ENCODE data around the gene TAS2R30. TPM values are rescaled to one million over a fixed set of nuclear protein-coding genes. Genes with fewer than 3 reads are reported as not detected.

TAS2R30 gene
- total RNA-seq, 1 donor from 2014 or later = 2.6 TPM

DNA sequence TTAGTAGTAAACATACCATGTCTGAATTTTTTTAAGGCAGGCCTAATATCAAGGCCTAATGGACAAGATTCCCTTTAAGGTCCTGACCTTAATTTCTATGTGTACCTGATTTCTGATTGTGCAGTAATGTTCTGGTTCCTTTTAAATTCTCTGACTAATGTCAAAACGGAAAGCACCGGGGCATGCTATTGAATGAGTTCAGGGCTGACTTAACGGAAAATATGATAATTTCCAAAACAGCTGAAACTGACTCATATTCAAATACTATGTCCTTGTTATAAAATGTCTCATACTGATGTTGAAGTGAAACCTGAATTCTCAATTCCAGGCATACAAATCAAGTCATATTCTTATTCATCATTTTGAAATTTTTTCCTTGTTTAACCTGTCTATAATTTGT, 49.0 kb downstream of the TAS2R30 start:
- TF ChIP-seq, protein P1, sequence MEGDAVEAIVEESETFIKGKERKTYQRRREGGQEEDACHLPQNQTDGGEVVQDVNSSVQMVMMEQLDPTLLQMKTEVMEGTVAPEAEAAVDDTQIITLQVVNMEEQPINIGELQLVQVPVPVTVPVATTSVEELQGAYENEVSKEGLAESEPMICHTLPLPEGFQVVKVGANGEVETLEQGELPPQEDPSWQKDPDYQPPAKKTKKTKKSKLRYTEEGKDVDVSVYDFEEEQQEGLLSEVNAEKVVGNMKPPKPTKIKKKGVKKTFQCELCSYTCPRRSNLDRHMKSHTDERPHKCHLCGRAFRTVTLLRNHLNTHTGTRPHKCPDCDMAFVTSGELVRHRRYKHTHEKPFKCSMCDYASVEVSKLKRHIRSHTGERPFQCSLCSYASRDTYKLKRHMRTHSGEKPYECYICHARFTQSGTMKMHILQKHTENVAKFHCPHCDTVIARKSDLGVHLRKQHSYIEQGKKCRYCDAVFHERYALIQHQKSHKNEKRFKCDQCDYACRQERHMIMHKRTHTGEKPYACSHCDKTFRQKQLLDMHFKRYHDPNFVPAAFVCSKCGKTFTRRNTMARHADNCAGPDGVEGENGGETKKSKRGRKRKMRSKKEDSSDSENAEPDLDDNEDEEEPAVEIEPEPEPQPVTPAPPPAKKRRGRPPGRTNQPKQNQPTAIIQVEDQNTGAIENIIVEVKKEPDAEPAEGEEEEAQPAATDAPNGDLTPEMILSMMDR (IDR thresholded peaks at IDR 0.05) = no peak
- DNase-seq (ENCODE audit: extremely low spot score, unreplicated experiment) = no peak
- H3K27me3 Mint-ChIP-seq (ENCODE audit: unreplicated experiment) = no peaks in the 10 kb centered on the region
- H3K9me3 Mint-ChIP-seq (ENCODE audit: unreplicated experiment) = peaks cover 7% of the 10 kb centered on the region
- no peak overlapping the region for H3K4me3 Mint-ChIP-seq (ENCODE audit: unreplicated experiment)
- peak overlapping the region; percentile 14 for H3K27ac Mint-ChIP-seq (ENCODE audit: unreplicated experiment)
- H3K4me1 Mint-ChIP-seq (ENCODE audit: unreplicated experiment) = peaks cover 5% of the 10 kb centered on the region
- peaks cover 8% of the 10 kb centered on the region for H3K36me3 Mint-ChIP-seq (ENCODE audit: unreplicated experiment)

Other genes starting within 250 kb of the TAS2R30 start
- 1.2 and 2.4 TPM in 2 replicates for gene TAS2R13, start 225.1 kb downstream of the TAS2R30 start, total RNA-seq
- not detected in 2 replicates for gene PRH2, start 205.4 kb downstream of the TAS2R30 start, total RNA-seq
- 2.7 and 3.8 TPM in 2 replicates for gene TAS2R14, start 195.4 kb downstream of the TAS2R30 start, total RNA-seq
- gene TAS2R50, start 147.7 kb downstream of the TAS2R30 start, total RNA-seq = 1.6 and 3.1 TPM in 2 replicates
- gene TAS2R20, start 136.3 kb downstream of the TAS2R30 start, total RNA-seq = 2.3 and 2.8 TPM in 2 replicates
- gene TAS2R19, start 112.0 kb downstream of the TAS2R30 start, total RNA-seq = 3.7 and 5.2 TPM in 2 replicates
- gene TAS2R31, start 103.2 kb downstream of the TAS2R30 start, total RNA-seq = 2.3 and 4.9 TPM in 2 replicates
- gene TAS2R46, start 72.3 kb downstream of the TAS2R30 start, total RNA-seq = 1.3 and 1.5 TPM in 2 replicates
- 0.86 and 1.0 TPM in 2 replicates for gene TAS2R43, start 42.3 kb downstream of the TAS2R30 start, total RNA-seq
- 9.7 TPM in 2 replicates for gene SMIM10L1, start 36.5 kb upstream of the TAS2R30 start, total RNA-seq
- not detected in 2 replicates for gene TAS2R42, start 52.3 kb upstream of the TAS2R30 start, total RNA-seq
- gene PRB3, start 135.1 kb upstream of the TAS2R30 start, total RNA-seq = not detected in 2 replicates
- gene PRB4, start 175.8 kb upstream of the TAS2R30 start, total RNA-seq = not detected in 2 replicates

Data from osteocyte (in vitro differentiated cells).